T-helper 1 cell treated with Interleukin-12 subunit alpha and Interleukin-12 subunit beta and Interleukin-4 antibody, amounts not matched to agents 30 ng/mL and 1 ng/mL, for 36 hours (primary cell): ENCODE data around the gene MGAT4C. TPM values are rescaled to one million over a fixed set of nuclear protein-coding genes. Genes with fewer than 3 reads are reported as not detected.
"Not testable (repeated sequence)": the region's sequence is repeated elsewhere in the genome, so short reads cannot be mapped to it uniquely, and the experiment has no call there.

Source experiments
- intact Hi-C: fragments of 100-400 bp; cut with micrococcal nuclease; formaldehyde crosslinking; loops from one replicate; pipeline ENCODE4 v1.15.1; 2024
- total RNA-seq: library from RNA; stranded (reverse); gene quantifications from 2 replicates; pipeline ENCODE4 v1.2.3, GENCODE V29; 2022

Gene MGAT4C
- total RNA-seq = not detected in 2 replicates

DNA sequence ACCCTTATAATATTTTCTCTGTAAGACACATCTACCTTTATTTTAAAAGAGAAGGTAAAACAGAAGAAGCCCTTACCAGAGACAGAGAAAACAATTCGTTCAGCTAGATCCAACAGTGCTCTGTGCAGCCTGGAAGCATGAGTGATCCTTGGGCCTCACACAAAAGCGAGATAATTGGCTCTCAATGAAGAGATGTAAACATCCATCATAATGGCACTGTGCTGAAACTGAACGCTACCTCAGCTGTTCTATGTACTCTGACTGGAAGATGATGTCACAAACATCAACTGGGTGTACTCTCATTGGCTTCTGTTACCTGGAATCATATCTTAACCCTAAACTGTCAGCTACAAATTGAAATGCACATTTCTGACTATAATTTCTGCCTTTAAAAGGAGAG, at the start of gene MGAT4C:
MGAT4C (minus strand) TSS at position 229 of the 400 bp plus-strand sequence.
- intact Hi-C loops = no loop called here

DNA sequence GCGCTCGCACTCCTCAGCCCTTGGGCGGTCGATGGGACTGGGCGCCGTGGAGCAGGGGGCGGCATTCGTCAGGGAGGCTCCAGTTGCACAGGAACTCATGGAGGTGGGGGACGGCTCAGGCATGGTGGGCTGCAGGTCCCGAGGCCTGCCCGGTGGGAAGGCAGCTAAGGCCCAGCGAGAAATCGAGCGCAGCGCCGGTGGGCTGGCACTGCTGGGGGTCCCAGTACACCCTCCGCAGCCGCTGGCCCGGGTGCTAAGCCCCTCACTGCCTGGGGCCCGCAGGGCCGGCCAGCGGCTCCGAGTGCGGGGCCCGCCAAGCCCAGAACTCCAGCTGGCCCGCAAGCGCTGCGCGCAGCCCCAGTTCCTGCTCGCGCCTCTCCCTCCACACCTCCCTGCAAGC, 40.2 kb upstream of the MGAT4C start:
- intact Hi-C loops = not testable (repeated sequence)

- intact Hi-C loops = no loop called here
Measured at GRCh38 chr12:86293682-86294240, 37.6 kb upstream of the MGAT4C start.

GRCh38 chr12:86292480-86292879, 36.3 kb upstream of the MGAT4C start:
- intact Hi-C loops = no loop called here

- intact Hi-C loops = no loop called here
Measured at GRCh38 chr12:86290615-86291014, 34.4 kb upstream of the MGAT4C start.

DNA sequence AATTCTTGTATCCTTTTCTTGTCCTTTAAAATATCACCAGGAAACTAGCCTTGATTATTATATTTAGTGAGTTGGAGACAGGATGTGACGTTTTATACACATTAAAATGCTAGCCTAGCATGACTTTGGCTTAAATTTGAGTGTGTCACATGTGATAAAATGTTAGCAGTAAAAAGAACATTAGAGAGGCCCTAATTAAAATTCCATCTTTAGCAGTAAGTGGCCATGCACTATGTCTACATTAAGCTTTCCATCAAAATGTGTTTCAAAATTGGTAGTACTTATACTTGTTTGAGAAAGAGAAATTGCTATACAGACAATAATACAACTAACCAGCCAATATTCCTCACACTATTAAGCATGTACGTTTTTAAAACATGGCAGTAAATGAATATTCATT, 29.9 kb upstream of the MGAT4C start:
- intact Hi-C loops = no loop called here

- intact Hi-C loops = no loop called here
Measured at GRCh38 chr12:86283620-86284019, 27.4 kb upstream of the MGAT4C start.

DNA sequence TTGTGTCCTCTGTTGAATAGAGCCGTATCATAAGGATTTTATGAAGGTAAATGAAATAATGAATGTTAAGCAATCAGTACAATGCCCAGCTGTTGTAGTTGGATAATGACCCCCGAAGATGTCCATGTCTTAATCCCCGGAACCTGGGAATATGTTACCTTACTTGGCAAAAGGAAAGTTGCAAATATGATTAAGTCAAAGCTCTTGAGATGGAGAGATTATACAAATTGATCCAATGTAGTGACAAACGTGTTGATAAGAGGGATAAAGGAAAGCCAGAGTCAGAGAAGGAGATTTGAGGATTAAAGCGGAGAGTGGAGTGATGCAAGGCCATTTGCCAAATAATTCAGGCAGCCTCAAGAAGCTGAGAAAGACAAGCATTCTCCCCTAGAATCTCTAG, 19.2 kb upstream of the MGAT4C start:
- intact Hi-C loops = no loop called here

GRCh38 chr12:86265329-86265695, 9.1 kb upstream of the MGAT4C start:
- intact Hi-C loops = no loop called here

- intact Hi-C loops = no loop called here
Measured at GRCh38 chr12:86264451-86265328, 8.5 kb upstream of the MGAT4C start.

GRCh38 chr12:86261578-86261977, 5.4 kb upstream of the MGAT4C start:
- intact Hi-C loops = no loop called here

DNA sequence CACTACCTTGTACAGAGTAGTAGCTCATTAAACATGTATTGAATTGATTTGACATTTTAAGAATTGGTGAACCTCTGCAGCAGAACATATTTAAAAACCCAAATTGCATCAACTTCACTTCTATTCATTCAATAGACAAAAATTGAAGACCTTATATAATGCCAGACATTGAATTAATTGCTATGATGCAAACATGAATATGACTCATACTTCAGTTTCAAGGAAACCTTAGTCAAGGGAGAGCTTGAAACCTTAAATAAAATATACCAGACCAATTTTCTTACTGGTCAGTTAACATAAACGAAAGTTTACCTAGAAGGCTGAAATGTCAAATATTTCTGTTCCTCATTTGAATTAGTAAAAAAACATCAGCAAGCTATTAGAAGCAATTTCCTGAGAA, 5.0 kb upstream of the MGAT4C start:
- intact Hi-C loops = no loop called here

DNA sequence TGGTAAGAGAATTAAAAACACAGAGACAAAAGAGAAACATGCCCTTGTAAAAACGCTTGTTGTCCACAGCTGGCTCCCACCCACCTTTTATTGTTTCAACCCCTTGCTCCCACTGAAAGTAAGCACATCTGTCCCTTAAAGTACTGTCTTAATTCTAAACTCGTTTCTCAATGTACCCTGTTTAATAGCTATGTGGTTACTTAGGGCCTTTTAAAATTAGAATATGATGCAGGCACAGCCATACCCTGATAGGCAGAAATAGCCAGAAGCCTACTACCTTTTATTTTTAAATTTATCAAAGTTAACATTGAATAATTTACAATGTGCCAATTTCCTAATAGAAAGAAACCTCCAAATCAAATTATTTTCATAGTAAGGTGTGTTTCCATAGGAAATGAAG, 4.0 kb upstream of the MGAT4C start:
- intact Hi-C loops = no loop called here

DNA sequence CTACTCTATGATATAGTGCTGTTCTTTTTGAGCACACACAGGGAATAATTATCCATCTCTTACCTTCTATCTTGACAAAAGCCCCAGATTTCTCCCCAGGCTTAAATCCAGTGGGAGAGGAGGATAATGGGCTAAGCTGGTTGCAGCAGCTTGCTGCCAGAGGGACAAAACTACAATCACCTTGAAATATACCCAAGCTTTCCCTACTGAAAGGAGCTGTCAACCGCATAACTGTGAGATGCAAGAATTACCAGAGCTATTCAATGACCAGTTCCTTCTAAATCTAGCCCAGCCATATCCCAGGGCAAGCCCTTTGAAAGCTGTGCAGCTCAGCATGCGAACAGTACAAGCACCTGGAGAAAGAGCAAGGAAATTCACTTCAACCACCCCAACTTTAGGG, 943 bp upstream of the MGAT4C start:
- intact Hi-C loops = no loop called here

- intact Hi-C loops = no loop called here
Measured at GRCh38 chr12:86254399-86255107, 1.6 kb downstream of the MGAT4C start.

DNA sequence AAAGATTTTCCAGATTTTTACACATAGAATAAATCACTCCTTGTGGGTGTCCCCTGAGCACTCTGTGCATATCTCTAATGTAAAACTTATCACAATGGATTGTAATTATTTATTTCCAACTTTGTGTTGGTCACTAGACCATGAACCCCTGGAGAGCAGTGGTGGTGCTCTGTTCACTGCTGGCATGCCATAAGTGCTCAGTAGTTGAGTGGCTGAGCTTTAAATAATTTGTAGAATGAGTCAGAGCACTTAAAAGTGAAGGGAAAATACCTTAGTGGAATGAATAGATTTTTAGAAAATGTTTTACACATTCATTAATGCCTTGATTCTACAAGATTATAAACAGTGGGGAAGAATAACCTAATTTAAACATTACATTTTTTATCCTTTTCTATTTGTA, 6.3 kb downstream of the MGAT4C start:
- intact Hi-C loops = no loop called here

- intact Hi-C loops = no loop called here
Measured at GRCh38 chr12:86249276-86249675, 6.9 kb downstream of the MGAT4C start.

GRCh38 chr12:86247871-86248270, 8.3 kb downstream of the MGAT4C start:
- intact Hi-C loops = no loop called here

DNA sequence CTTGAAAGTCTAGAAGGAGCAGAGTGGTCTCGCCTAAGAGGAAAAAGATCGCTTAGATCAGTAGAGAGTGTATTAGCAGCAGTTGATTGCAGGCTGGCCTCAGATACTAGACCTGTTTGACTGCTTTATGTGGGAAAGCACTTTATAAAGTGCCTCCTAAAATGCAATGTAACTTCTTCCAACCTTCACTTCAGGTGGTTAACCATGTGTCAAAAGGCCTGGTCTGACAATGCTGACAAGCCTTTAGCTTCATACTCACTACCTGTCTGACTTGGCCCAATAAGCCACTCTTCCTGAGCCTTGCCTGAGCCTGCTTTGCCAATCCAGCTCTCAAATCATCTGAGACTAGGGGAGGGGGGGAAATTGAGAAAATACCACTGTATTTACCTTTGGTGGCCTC, 14.6 kb downstream of the MGAT4C start:
- intact Hi-C loops = no loop called here

DNA sequence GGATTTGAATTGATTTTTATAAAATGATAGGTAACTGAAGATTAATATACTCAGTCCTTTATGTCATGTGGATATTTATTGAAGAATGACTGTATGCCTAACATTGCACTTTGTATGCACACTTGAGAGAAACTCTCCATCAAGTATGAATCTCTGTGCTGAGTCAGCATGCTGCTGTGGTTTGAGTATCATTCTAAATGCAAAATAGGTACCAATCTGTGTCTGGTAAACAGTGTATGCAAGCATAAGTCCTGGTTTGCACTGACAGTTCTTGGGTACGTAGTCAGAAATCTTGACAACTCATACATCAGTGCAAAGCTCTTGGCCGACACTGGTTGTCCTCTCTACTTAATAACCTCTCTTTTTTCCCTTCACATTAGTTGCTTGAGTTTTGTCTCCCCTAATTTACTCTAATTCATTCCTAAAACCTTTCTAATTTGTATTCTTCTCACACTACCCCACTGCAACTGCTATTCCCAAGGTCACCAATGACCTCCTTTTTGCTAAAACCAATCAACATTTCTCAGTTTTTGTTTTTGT, 21.8 kb downstream of the MGAT4C start:
- intact Hi-C loops = no loop called here

DNA sequence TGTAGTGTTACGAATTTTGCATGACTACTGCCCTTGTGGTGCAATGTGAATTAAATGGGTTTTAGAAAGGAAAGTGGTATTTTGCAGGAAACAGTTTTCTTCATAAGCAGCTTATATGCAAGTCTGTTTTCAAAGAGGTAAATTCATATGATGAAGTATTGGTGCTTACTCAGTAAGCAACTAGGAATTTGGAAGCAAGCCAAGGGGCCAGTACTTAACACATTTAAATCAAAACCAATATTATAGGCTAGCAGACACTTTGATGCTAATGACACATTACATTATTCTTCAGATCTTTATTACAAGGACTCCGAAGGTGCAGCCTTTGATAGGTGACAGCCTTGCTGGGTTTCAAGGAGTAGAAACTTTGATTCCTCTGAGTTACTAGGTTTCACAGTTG, 23.1 kb downstream of the MGAT4C start:
- intact Hi-C loops = no loop called here

DNA sequence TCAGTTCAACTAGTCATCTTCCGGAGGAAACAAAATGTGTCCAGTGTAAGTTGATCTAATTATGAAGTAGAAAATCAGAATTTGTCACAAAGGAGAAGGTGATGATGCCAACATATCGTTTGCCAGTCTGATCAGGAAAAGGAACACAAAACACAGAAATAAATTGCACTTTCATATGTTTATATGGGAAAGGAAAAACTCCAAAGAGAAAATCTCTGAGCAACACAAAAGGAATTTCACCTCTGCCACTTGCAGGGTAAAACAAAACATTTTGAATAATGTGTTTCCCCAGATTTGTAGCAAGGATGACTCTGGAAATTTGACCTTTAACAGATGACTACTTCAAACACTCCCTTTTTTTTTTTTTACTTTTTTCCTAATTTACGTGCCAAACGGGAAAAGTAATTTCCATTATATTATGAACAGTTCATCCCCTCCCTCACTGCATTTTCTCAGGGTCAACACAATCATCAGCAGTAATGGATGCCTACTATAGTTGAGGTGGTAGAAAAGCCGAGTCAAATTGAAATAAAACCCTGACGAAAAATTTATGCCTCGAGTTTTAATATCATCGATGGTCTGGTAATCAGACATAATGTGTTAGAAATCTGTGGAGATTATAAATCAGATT, 25.6 kb downstream of the MGAT4C start:
- intact Hi-C loops = no loop called here
